Measurements from ENCODE around the gene RSPH10B2.
A peak's percentile ranks its signal among the peaks of the same experiment; 100 is the strongest.
"Not testable (repeated sequence)": the region's sequence is repeated elsewhere in the genome, so short reads cannot be mapped to it uniquely, and the experiment has no call there.

Gene RSPH10B2

DNA sequence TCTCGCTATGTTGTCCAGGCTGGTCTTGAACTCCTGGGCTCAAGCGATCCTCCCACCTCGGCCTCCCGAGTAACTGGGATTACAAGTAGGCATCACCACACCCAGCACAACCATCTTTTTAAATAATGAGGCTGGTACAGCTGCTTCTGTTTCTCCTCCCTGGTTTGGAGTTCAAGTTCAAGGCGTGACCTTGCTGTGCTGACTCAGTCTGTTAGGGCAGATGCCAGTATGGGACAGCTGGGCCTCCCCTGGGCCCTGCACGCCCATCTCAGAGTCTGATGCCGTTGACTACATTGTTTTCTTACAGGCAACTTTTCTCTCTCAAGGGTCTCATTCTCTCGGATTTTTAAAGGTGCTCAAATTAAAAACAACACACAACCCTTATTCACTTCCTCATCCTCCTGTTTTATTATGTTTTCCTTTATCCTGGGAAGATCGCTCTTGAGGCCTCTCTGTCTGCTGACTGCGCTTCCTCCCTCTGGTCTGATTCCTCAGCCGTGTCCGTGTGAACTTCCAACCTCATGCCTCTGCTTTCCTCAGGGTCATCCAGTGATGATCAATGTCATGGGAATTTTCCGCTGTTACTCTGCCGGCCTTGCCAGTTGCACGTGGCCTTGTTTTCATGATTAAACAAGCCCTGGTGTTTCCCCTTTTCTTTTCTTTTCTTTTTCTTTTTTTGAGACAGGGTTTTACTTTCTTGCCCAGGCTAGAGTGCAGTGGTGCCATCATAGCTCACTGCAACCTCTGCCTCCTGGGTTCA is 38.4 kb downstream of the RSPH10B2 start:
- not testable (repeated sequence) for DNase-seq (ENCODE audit: low read depth)

GRCh38 chr7:6794276-6794675 is 40.4 kb downstream of the RSPH10B2 start:
- not testable (repeated sequence) for DNase-seq (ENCODE audit: low read depth)

DNA sequence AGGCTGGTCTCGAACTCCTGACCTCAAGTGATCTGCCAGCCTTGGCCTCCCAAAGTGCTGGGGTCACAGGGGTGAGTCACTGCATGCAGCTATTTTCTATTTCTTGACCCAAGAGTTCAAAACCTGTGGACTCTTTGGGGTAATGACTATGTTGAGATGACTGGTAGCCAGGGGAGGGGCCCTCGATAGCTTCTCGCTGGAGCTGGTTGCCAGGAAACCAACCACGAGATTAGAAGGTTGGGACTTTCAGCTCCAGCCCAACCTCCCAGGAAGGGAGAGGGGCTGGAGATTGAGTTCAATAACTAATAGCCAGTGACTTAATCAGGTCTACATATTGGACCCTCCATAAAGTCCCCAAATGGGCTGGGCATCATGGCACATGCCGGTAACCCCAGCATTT is 43.3 kb downstream of the RSPH10B2 start:
- DNase-seq (ENCODE audit: low read depth) = not testable (repeated sequence)

GRCh38 chr7:6798047-6798446 is 44.1 kb downstream of the RSPH10B2 start:
- not testable (repeated sequence) for DNase-seq (ENCODE audit: low read depth)

GRCh38 chr7:6799887-6800286 is 46.0 kb downstream of the RSPH10B2 start:
- DNase-seq (ENCODE audit: low read depth) = not testable (repeated sequence)

GRCh38 chr7:6800331-6800730 is 46.4 kb downstream of the RSPH10B2 start:
- DNase-seq (ENCODE audit: low read depth) = not testable (repeated sequence)

DNA sequence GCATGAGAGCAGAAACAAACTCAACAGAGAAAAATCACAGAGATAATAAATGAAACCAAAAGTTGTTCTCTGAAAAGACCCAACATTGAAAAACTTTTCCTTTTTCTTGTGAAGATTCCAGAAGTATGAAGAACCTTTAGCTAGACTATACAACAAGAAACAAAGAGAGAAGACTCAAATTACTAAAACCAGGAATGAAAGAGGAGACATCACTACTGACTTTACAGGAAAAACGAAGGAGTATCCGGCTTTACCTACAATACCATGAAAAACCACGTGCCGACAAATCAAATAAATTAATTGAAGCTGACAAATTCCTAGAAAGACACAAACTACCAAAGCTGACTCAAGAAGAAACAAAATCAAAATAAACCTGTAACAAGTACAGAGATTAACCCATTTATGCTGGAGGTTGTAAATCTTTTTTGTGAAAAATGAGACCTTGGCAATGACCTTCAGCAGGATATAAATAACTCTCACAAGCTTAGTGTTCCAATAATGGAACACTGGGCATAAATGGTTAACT is 53.6 kb downstream of the RSPH10B2 start:
- not testable (repeated sequence) for DNase-seq (ENCODE audit: low read depth)

DNA sequence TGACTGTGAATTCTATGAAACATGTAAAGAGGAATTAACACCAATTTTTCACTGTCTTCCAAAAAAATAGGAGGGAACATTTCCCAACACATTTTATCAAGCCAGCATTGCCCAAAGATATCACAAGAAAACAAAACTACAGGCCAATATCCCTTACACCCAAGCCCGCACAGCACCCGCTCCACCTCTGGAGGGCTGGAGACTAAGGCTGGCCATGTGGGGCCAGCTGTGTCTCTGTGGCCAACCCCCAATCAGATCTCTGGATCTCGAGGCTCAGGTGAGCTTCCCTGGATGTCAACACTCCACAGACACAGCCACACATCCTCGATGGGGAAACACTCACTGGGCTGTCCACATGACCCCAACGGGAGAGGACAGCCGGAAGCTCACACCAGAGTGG is 54.1 kb downstream of the RSPH10B2 start:
- not testable (repeated sequence) for DNase-seq (ENCODE audit: low read depth)

- DNase-seq (ENCODE audit: low read depth) = not testable (repeated sequence)
Observed at GRCh38 chr7:6813011-6813410, 59.1 kb downstream of the RSPH10B2 start.

- not testable (repeated sequence) for DNase-seq (ENCODE audit: low read depth)
Observed at GRCh38 chr7:6815470-6815869, 61.6 kb downstream of the RSPH10B2 start.

DNA sequence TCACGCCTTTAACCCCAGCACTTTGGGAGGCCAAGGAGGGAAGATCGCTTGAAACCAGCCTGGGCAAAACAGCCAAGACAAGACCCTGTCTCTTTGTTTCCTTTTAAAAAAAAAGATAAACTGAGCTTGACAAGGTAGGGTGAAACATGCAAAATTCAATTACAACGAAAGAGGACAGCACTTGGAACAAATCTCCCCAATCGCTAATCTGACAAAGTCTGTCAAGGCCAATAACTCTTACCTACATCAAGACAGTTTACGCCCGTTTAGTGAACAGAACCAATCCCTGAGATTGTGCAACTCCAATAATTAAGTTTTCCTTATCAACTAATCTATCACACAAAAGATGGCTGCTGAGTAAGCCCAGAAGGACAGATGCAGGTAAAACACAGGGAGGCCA is 67.7 kb downstream of the RSPH10B2 start:
- not testable (repeated sequence) for DNase-seq (ENCODE audit: low read depth)

DNA sequence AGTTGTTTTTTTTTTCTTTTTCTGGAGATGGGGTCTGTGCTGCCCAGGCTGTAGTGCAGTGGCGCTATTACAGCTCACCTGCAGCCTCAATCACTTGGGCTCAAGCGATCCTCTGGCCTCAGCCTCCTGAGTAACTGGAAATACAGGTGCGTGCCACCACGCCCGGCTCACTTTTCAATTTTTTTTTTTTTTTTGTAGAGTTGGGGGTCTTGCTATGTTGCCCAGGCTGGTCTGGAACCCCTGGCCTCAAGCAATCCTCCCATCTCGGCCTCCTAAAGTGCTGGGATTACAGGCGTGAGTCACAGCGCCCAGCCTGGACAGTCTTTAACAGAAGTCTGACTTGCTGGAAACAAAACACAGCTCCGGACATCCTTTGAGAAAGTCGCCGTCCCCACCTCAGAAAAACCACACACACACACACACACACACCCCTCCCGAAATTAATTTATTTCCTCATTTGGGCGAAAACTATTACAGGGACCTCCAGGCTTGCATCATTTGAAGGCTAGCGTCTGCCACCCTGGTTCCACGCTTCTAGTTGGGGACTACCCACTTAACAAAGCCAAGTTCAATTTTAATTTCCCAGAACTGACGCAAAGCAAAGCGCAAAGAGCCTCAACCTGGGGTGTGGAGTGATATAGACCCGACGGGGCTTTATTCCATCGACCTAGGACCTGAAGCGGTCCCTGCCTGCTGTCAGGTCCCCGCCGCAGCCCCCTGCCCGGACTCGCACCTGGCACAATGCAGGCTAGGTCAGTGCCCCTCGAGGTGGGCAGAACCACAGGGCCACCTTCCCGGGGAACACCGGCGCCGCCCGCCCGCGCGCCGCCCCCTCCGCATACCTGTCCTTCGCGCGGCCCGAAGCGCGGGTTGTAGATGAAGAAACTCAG is 71.6 kb downstream of the RSPH10B2 start:
- not testable (repeated sequence) for DNase-seq (ENCODE audit: low read depth)

DNA sequence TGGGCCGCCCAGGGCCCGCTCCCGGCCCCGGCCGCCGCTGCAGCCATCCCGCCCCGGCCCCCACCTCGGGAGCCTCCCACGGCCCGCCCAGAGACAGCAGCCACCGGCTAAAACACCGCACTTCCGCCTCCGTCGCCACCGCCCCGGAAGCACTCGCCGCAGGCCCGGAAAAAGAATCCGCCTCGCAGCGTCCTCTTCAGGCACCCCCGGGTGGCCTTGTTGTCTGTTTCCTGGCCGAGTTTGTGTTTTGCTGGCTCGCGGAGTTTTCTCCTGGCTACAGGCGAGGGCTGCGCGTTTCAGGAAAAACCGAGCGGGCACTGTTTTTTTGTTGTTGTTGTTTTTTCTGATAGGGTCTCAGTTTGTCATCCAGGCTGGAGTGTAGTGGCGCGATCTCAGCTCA is 72.2 kb downstream of the RSPH10B2 start, which contains the start of gene CCZ1B:
Gene CCZ1B, minus strand, starts transcription at position 125 of the 400 bp plus-strand sequence. Its CDS starts 78 bp downstream, at position 47.
- peak; percentile 80 for DNase-seq (ENCODE audit: low read depth)

- DNase-seq (ENCODE audit: low read depth) = not testable (repeated sequence)
Observed at GRCh38 chr7:6827180-6827579, 73.3 kb downstream of the RSPH10B2 start.

DNA sequence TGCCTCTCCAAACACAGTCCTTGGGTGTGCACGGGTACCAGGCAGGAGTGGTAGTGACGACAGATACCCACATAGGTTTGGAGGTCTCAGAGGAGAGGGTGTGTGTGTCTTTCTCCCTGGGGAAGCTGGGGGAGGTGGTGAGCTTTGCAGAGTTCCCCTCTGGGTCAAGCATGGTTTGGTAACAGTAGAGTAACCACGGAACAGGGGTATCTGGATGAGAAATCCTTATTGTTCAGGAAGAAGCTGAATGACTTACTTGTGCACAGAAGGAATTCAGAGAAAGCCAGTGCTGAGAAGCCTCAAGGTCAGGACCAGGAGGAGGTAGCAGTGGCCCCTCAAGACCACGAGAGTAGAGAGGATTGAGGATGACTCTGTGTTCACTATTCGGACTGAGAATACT is 75.7 kb downstream of the RSPH10B2 start:
- not testable (repeated sequence) for DNase-seq (ENCODE audit: low read depth)

- DNase-seq (ENCODE audit: low read depth) = not testable (repeated sequence)
Observed at GRCh38 chr7:6830026-6830425, 76.1 kb downstream of the RSPH10B2 start.

GRCh38 chr7:6831018-6831725 is 77.3 kb downstream of the RSPH10B2 start:
- DNase-seq (ENCODE audit: low read depth) = no peak

GRCh38 chr7:6833636-6834035 is 79.7 kb downstream of the RSPH10B2 start:
- no peak for DNase-seq (ENCODE audit: low read depth)

- DNase-seq (ENCODE audit: low read depth) = not testable (repeated sequence)
Observed at GRCh38 chr7:6835521-6835920, 81.6 kb downstream of the RSPH10B2 start.

GRCh38 chr7:6837081-6837480 is 83.2 kb downstream of the RSPH10B2 start:
- not testable (repeated sequence) for DNase-seq (ENCODE audit: low read depth)

GRCh38 chr7:6842278-6842921 is 88.5 kb downstream of the RSPH10B2 start:
- not testable (repeated sequence) for DNase-seq (ENCODE audit: low read depth)
